Right atrium auricular region (tissue), 2 donors: ENCODE results near the gene GTF2B. TPM values are rescaled to one million over a fixed set of nuclear protein-coding genes. Genes with fewer than 3 reads are reported as not detected.
A peak's percentile ranks its signal among the peaks of the same experiment; 100 is the strongest.

Experiments used
- DNase-seq: peaks from one replicate; pipeline ENCODE4 v3.0.0-alpha.2; 2019; ENCODE audit warnings: low spot score
- H3K27ac ChIP-seq, 2 donors: fragments of 200-600 bp; sonication (generic); 1 replicate in 1 of 2; 2 replicates in 1 of 2; pipeline ENCODE4 v1.5.1; 2016 to 2019
- H3K27me3 ChIP-seq, 2 donors: fragments of 200-600 bp; sonication (generic); one replicate each; pipeline versions ENCODE4 v1.5.1 to v1.6.0; 2017 to 2019
- H3K36me3 ChIP-seq: fragments of 200-600 bp; sonication (generic); one replicate; pipeline ENCODE4 v1.5.1; 2016
- H3K4me1 ChIP-seq, 2 donors: fragments of 200-600 bp; sonication (generic); one replicate each; pipeline versions ENCODE4 v1.5.1 to v1.6.0; 2017 to 2019
- H3K4me3 ChIP-seq, 2 donors: fragments of 200-600 bp; sonication (generic); 1 replicate in 1 of 2; 2 replicates in 1 of 2; pipeline ENCODE4 v1.5.1; 2017 to 2019; ENCODE audit warnings: mild to moderate bottlenecking in 1 of 2, moderate library complexity in 1 of 2
- H3K9me3 ChIP-seq, 2 donors: fragments of 200-600 bp; sonication (generic); one replicate each; pipeline ENCODE4 v1.5.1; 2019
- total RNA-seq, 2 donors: library from RNA; depleted of rRNA; stranded (reverse); fragments of >200 nt; gene quantifications; one replicate each; pipeline ENCODE4 v1.1.0, GENCODE V29; 2016
- TF ChIP-seq, protein P1 (sequence below), 2 donors: fragments of 200-600 bp; sonication (generic); IDR thresholded peaks; one replicate each; pipeline ENCODE4 v1.5.1; 2019; ENCODE audit warnings: antibody characterized with exemption in 2 of 2

The GTF2B gene
- total RNA-seq, 2 donors from 2014 or later = 19.8 to 19.9 TPM

- H3K4me3 ChIP-seq = no peak overlapping the region
- no peak overlapping the region for H3K27ac ChIP-seq
- no peaks in the 10 kb centered on the region for H3K4me1 ChIP-seq
- no peaks in the 10 kb centered on the region for H3K27me3 ChIP-seq
- no peaks in the 10 kb centered on the region for H3K36me3 ChIP-seq
- H3K9me3 ChIP-seq = peaks cover 0 to 5% of the 10 kb centered on the region in 2 donors
- DNase-seq = no peak
- TF ChIP-seq, protein P1, sequence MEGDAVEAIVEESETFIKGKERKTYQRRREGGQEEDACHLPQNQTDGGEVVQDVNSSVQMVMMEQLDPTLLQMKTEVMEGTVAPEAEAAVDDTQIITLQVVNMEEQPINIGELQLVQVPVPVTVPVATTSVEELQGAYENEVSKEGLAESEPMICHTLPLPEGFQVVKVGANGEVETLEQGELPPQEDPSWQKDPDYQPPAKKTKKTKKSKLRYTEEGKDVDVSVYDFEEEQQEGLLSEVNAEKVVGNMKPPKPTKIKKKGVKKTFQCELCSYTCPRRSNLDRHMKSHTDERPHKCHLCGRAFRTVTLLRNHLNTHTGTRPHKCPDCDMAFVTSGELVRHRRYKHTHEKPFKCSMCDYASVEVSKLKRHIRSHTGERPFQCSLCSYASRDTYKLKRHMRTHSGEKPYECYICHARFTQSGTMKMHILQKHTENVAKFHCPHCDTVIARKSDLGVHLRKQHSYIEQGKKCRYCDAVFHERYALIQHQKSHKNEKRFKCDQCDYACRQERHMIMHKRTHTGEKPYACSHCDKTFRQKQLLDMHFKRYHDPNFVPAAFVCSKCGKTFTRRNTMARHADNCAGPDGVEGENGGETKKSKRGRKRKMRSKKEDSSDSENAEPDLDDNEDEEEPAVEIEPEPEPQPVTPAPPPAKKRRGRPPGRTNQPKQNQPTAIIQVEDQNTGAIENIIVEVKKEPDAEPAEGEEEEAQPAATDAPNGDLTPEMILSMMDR (IDR thresholded peaks at IDR 0.05) = no peak
Measured at GRCh38 chr1:88911161-88911560, 19.8 kb upstream of the GTF2B start.

- Histone ChIP-seq H3K9me3 (no peaks in the 10 kb centered on the region), H3K27ac (no peak overlapping the region), H3K4me1 (no peaks in the 10 kb centered on the region), H3K27me3 (no peaks in the 10 kb centered on the region), H3K4me3 (no peak overlapping the region), H3K36me3 (no peaks in the 10 kb centered on the region)
- DNase-seq = no peak
- TF ChIP-seq, protein P1 (IDR thresholded peaks at IDR 0.05) = no peak
Measured at GRCh38 chr1:88910401-88910800, 19.0 kb upstream of the GTF2B start.

DNA sequence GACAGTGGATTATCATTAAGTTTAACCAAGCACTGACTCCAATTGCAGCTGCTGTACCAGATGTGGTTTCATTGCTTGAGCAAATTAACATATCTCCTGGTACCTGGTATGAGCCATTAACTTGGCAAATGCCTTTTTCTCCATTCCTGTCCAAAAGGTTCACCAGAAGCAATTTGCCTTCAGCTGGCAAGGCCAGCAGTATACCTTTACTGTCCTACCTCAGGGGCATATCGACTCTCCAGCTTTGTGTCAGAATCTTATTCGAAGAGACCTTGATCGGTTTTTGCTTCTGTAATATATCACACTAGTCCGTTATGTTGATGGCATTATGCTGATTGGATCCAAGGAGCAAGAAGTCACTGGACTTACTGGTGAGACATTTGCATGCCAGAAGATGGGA is 9.5 kb upstream of the GTF2B start:
- Histone ChIP-seq H3K9me3 (no peaks in the 10 kb centered on the region), H3K36me3 (no peaks in the 10 kb centered on the region), H3K27me3 (no peaks in the 10 kb centered on the region), H3K4me3 (no peak overlapping the region), H3K4me1 (no peaks in the 10 kb centered on the region), H3K27ac (no peak overlapping the region)
- DNase-seq = no peak
- TF ChIP-seq, protein P1 (IDR thresholded peaks at IDR 0.05) = no peak

DNA sequence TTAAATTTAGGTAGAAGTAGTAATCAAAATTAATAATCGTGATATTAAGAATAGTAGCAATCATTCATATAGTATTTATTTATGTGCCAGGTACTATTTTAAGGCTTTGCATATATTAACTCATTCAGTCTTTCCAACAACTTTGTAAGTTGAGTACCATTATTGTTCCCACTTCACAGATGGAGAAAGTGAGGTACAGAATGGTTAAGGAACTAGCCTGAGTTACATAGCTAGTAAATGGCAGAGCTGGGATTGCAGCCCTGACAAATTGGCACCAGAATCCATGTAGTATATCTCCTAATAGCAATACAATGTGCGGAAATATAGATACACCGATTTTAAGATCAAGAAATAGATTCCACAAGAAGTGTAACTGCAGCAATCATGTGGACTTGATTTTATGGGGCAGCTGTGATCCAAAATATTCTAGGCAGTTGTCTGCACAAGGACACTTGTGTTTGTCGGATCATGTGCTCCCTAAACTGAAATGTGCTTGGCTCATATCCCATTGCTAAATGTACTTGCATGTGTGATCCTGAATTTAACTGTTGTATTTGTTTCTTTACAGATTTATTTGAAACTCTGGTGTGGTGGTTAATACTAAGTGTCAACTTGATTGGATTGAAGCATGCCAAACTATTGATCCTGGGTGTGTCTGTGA is 5.8 kb upstream of the GTF2B start:
- H3K4me1 ChIP-seq = no peaks in the 10 kb centered on the region
- no peak overlapping the region for H3K27ac ChIP-seq
- no peaks in the 10 kb centered on the region for H3K27me3 ChIP-seq
- no peak overlapping the region for H3K4me3 ChIP-seq
- no peaks in the 10 kb centered on the region for H3K36me3 ChIP-seq
- no peak for DNase-seq
- no peaks in the 10 kb centered on the region for H3K9me3 ChIP-seq
- TF ChIP-seq, protein P1 (IDR thresholded peaks at IDR 0.05) = no peak

- Histone ChIP-seq H3K9me3 (no peaks in the 10 kb centered on the region), H3K27me3 (no peaks in the 10 kb centered on the region), H3K36me3 (no peaks in the 10 kb centered on the region), H3K27ac (no peak overlapping the region), H3K4me1 (peaks cover 0 to 21% of the 10 kb centered on the region in 2 donors), H3K4me3 (peak overlapping the region in 1 of 2 donors; percentile 93)
- TF ChIP-seq, protein P1 (IDR thresholded peaks at IDR 0.05) = no peak
- DNase-seq = no peak
Measured at GRCh38 chr1:88892357-88892877, 1.1 kb upstream of the GTF2B start.

- H3K4me3 ChIP-seq = peak overlapping the region; percentile 93 to 100
- no peaks in the 10 kb centered on the region for H3K9me3 ChIP-seq
- peaks cover 0 to 21% of the 10 kb centered on the region in 2 donors for H3K4me1 ChIP-seq
- TF ChIP-seq, protein P1 (IDR thresholded peaks at IDR 0.05) = no peak
- no peak for DNase-seq
- peak overlapping the region; percentile 97 for H3K27ac ChIP-seq
- peaks cover 1% of the 10 kb centered on the region for H3K36me3 ChIP-seq
- no peaks in the 10 kb centered on the region for H3K27me3 ChIP-seq
Measured at GRCh38 chr1:88891951-88892340, 579 bp upstream of the GTF2B start.
